ENCODE data around the gene KIAA0232.

GRCh38 chr4:6848717-6849305 lies 66.3 kb downstream of the KIAA0232 start:
- TF ChIP-seq SP1 (IDR thresholded peaks at IDR 0.05) (no peak), MAX (IDR thresholded peaks at IDR 0.05) (no peak), CTCF (IDR thresholded peaks at IDR 0.05; ENCODE audit: low read depth, low read length, missing input control) (no peak), RAD21 (IDR thresholded peaks at IDR 0.05) (no peak), GABPA (IDR thresholded peaks at IDR 0.05 in 1 of 2, conservative IDR thresholded peaks at IDR 0.05 in 1 of 2) (no peak)
